Measurements from ENCODE around the gene ZNF213. TPM values are rescaled to one million over a fixed set of nuclear protein-coding genes. Genes with fewer than 3 reads are reported as not detected.
"Not testable (repeated sequence)": the region's sequence is repeated elsewhere in the genome, so short reads cannot be mapped to it uniquely, and the experiment has no call there.

ZNF213 gene
- total RNA-seq, 2 experiments from 2014 or later = 9.9 to 11.1 TPM

GRCh38 chr16:3158026-3158509, 23.2 kb downstream of the ZNF213 start:
- Mint-ChIP-seq H3K27me3 (peaks cover 38% of the 10 kb centered on the region), H3K27ac (peak overlapping the region; percentile 87), H3K4me1 (peaks cover 44% of the 10 kb centered on the region), H3K4me3 (peak overlapping the region; percentile 75), H3K9me3 (peaks cover 6% of the 10 kb centered on the region), H3K36me3 (ENCODE audit: low read depth) (peaks cover 11% of the 10 kb centered on the region)
- DNase-seq = no peak
- POLR2A ChIA-PET = interaction anchor here (1.0 kb wide), 1 partner anchor 60 kb away, joined by 3 read pairs; no protein-coding TSS in a partner anchor
- CTCF ChIA-PET = interaction anchor here (0.9 to 3.2 kb wide), 10 partner anchors 9 to 130 kb away, joined by 3 to 20 read pairs (median 4); partner anchors contain the start of gene OR1F1

- Mint-ChIP-seq H3K36me3 (ENCODE audit: low read depth) (peaks cover 11% of the 10 kb centered on the region), H3K4me3 (peak overlapping the region; percentile 88), H3K27me3 (peaks cover 38% of the 10 kb centered on the region), H3K4me1 (peaks cover 47% of the 10 kb centered on the region), H3K9me3 (peaks cover 6% of the 10 kb centered on the region), H3K27ac (peak overlapping the region; percentile 91)
- CTCF ChIA-PET = interaction anchor here (0.6 to 3.2 kb wide), 13 partner anchors 9 to 317 kb away, joined by 3 to 20 read pairs (median 5); partner anchors contain the start of gene OR1F1
- DNase-seq = peak; percentile 96
- POLR2A ChIA-PET = interaction anchor here (0.7 to 1.0 kb wide), 2 partner anchors 60 to 194 kb away, joined by 3 to 6 read pairs; no protein-coding TSS in a partner anchor
These were observed 23.9 kb downstream of the ZNF213 start for GRCh38 chr16:3158510-3159314.

- peaks cover 51% of the 10 kb centered on the region for H3K4me1 Mint-ChIP-seq
- peaks cover 23% of the 10 kb centered on the region for H3K27me3 Mint-ChIP-seq
- CTCF ChIA-PET = interaction anchor here (0.7 to 3.9 kb wide), 4 partner anchors 9 to 157 kb away, joined by 3 to 14 read pairs (median 6); no protein-coding TSS in a partner anchor
- H3K27ac Mint-ChIP-seq = peak overlapping the region; percentile 6
- DNase-seq = no peak
- H3K9me3 Mint-ChIP-seq = peaks cover 3% of the 10 kb centered on the region
- POLR2A ChIA-PET = interaction anchor here (0.6 kb wide), 1 partner anchor 282 kb away, joined by 3 read pairs; the partner anchor contains the start of gene NAA60
- peaks cover 8% of the 10 kb centered on the region for H3K36me3 Mint-ChIP-seq (ENCODE audit: low read depth)
- peak overlapping the region; percentile 47 for H3K4me3 Mint-ChIP-seq
These were observed 26.6 kb downstream of the ZNF213 start for GRCh38 chr16:3161235-3162018.

- no peak for DNase-seq
- H3K4me3 Mint-ChIP-seq = no peak overlapping the region
- ChIA-PET POLR2A (no interaction called here), CTCF (interaction anchor here (1.2 to 2.0 kb wide), 2 partner anchors 14 to 104 kb away, joined by 5 to 6 read pairs; no protein-coding TSS in a partner anchor)
- no peak overlapping the region for H3K27ac Mint-ChIP-seq
- H3K9me3 Mint-ChIP-seq = no peaks in the 10 kb centered on the region
- H3K36me3 Mint-ChIP-seq (ENCODE audit: low read depth) = no peaks in the 10 kb centered on the region
- peaks cover 34% of the 10 kb centered on the region for H3K4me1 Mint-ChIP-seq
- H3K27me3 Mint-ChIP-seq = peaks cover 17% of the 10 kb centered on the region
These were observed 29.5 kb downstream of the ZNF213 start for GRCh38 chr16:3164121-3164991.

GRCh38 chr16:3165111-3165822, 30.4 kb downstream of the ZNF213 start:
- Mint-ChIP-seq H3K27ac (peak overlapping the region; percentile 71), H3K9me3 (no peaks in the 10 kb centered on the region), H3K27me3 (peaks cover 25% of the 10 kb centered on the region), H3K4me1 (peaks cover 26% of the 10 kb centered on the region), H3K4me3 (no peak overlapping the region), H3K36me3 (ENCODE audit: low read depth) (no peaks in the 10 kb centered on the region)
- ChIA-PET POLR2A (no interaction called here), CTCF (interaction anchor here (0.6 to 1.2 kb wide), 2 partner anchors 15 to 69 kb away, joined by 3 to 5 read pairs; no protein-coding TSS in a partner anchor)
- DNase-seq = no peak

GRCh38 chr16:3166505-3166886, 31.7 kb downstream of the ZNF213 start:
- POLR2A ChIA-PET = no interaction called here
- Mint-ChIP-seq H3K27me3 (peaks cover 36% of the 10 kb centered on the region), H3K36me3 (ENCODE audit: low read depth) (peaks cover 4% of the 10 kb centered on the region), H3K4me3 (no peak overlapping the region), H3K27ac (no peak overlapping the region), H3K4me1 (peaks cover 27% of the 10 kb centered on the region), H3K9me3 (no peaks in the 10 kb centered on the region)
- CTCF ChIA-PET = interaction anchor here (0.7 to 0.8 kb wide), 5 partner anchors 16 to 163 kb away, joined by 3 to 4 read pairs (median 3); no protein-coding TSS in a partner anchor
- no peak for DNase-seq

- not testable (repeated sequence) for H3K36me3 Mint-ChIP-seq (ENCODE audit: low read depth); DNase-seq; H3K27ac Mint-ChIP-seq; H3K9me3 Mint-ChIP-seq; H3K4me3 Mint-ChIP-seq
- CTCF ChIA-PET = interaction anchor here (1.0 to 2.1 kb wide), 6 partner anchors 9 to 165 kb away, joined by 3 to 8 read pairs (median 5); no protein-coding TSS in a partner anchor
- Mint-ChIP-seq H3K27me3 (peaks cover 52% of the 10 kb centered on the region), H3K4me1 (peaks cover 34% of the 10 kb centered on the region)
- POLR2A ChIA-PET = interaction anchor here (0.7 kb wide), 1 partner anchor 41 kb away, joined by 3 read pairs; no protein-coding TSS in a partner anchor
These were observed 33.9 kb downstream of the ZNF213 start for GRCh38 chr16:3168729-3169128.

GRCh38 chr16:3170440-3171180, 35.8 kb downstream of the ZNF213 start:
- Mint-ChIP-seq H3K27ac (peak overlapping the region; percentile 41), H3K36me3 (ENCODE audit: low read depth) (peaks cover 4% of the 10 kb centered on the region), H3K9me3 (no peaks in the 10 kb centered on the region), H3K4me3 (peak overlapping the region; percentile 55), H3K4me1 (peaks cover 33% of the 10 kb centered on the region), H3K27me3 (peaks cover 67% of the 10 kb centered on the region)
- DNase-seq = peak; percentile 35
- CTCF ChIA-PET = interaction anchor here (1.0 to 2.4 kb wide), 8 partner anchors 10 to 142 kb away, joined by 3 to 8 read pairs (median 4); no protein-coding TSS in a partner anchor
- POLR2A ChIA-PET = interaction anchor here (0.6 kb wide), 1 partner anchor 136 kb away, joined by 3 read pairs; no protein-coding TSS in a partner anchor

- Mint-ChIP-seq H3K9me3 (no peaks in the 10 kb centered on the region), H3K27me3 (peaks cover 74% of the 10 kb centered on the region), H3K4me3 (peak overlapping the region; percentile 55), H3K36me3 (ENCODE audit: low read depth) (peaks cover 4% of the 10 kb centered on the region), H3K4me1 (peaks cover 29% of the 10 kb centered on the region), H3K27ac (peak overlapping the region; percentile 41)
- DNase-seq = peak; percentile 23
- CTCF ChIA-PET = interaction anchor here (0.9 to 2.4 kb wide), 13 partner anchors 10 to 143 kb away, joined by 3 to 8 read pairs (median 3); partner anchors contain the start of gene OR1F1
- POLR2A ChIA-PET = interaction anchor here (0.6 kb wide), 1 partner anchor 135 kb away, joined by 3 read pairs; no protein-coding TSS in a partner anchor
These were observed 36.5 kb downstream of the ZNF213 start for GRCh38 chr16:3171181-3171854.
